T-helper 2 cell treated with Interferon-gamma antibody and Interleukin-4, amounts not matched to agents 5 μg/mL and 100 μg/mL, for 36 hours (primary cell): Measurements from ENCODE around the gene C1QL1.

Experiments
- DNase-seq: peaks from one replicate; pipeline ENCODE4 v3.0.0; 2021; ENCODE audit warnings: low spot score
- H3K27ac Mint-ChIP-seq: one replicate; pipeline ENCODE4 v1.8.0; 2021; ENCODE audit warnings: mild to moderate bottlenecking, mixed read lengths
- H3K27me3 Mint-ChIP-seq: one replicate; pipeline ENCODE4 v1.8.0; 2021; ENCODE audit warnings: low read depth, mixed read lengths
- H3K36me3 Mint-ChIP-seq: one replicate; pipeline ENCODE4 v1.8.0; 2021; ENCODE audit warnings: low read depth, mixed read lengths
- H3K4me1 Mint-ChIP-seq: one replicate; pipeline ENCODE4 v1.8.0; 2021; ENCODE audit warnings: low read depth, mixed read lengths
- H3K4me3 Mint-ChIP-seq: one replicate; pipeline ENCODE4 v1.8.0; 2022; ENCODE audit warnings: mild to moderate bottlenecking, moderate library complexity, mixed read lengths
- H3K9me3 Mint-ChIP-seq: one replicate; pipeline ENCODE4 v1.8.0; 2021; ENCODE audit warnings: mixed read lengths

The C1QL1 gene

DNA sequence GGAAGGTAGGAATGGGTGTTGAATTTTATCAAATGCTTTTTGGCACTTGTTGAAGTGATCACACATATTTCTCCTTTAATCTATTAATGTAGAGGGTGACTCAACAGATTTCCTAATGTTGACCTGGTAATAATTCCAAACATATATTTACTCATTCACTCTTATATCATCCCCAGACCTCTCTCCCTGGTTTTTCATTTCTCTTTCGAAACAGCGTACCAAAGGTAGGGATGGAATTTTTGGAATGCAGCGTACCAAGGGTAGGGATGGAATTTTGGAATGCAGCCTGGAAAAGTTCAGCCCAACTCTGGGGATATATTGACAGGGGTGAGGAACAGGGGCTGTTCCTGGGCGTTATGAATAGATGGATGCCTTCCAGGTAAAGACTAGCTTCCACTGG is 27.8 kb downstream of the C1QL1 start:
- no peaks in the 10 kb centered on the region for H3K9me3 Mint-ChIP-seq
- H3K27me3 Mint-ChIP-seq, result no peaks in the 10 kb centered on the region
- H3K4me3 Mint-ChIP-seq, result no peak overlapping the region
- H3K27ac Mint-ChIP-seq, result no peak overlapping the region
- H3K4me1 Mint-ChIP-seq, result peaks cover 33% of the 10 kb centered on the region
- DNase-seq, result no peak
- peaks cover 42% of the 10 kb centered on the region for H3K36me3 Mint-ChIP-seq

DNA sequence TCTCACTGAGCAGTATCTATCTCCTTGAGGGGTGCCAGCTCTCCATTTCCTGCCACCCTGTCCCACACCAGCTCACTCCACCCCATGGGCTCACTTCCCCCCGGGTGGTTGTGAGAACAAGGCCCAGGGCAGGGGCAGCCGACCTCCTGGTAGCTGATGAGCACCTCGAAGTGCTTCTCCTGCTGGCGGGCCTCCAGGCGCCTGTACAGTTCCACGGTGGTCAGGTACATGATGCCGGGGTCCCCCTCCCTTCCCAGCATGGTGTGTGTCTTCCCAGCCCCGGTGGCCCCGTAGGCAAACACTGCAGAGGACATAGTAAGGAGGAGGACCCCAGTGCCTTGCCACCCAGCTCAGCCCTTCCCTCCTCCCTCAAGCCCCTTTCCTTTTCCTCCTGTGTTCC is 33.0 kb downstream of the C1QL1 start:
- DNase-seq, result no peak
- H3K27ac Mint-ChIP-seq, result peak overlapping the region; percentile 31
- no peak overlapping the region for H3K4me3 Mint-ChIP-seq
- H3K27me3 Mint-ChIP-seq, result no peaks in the 10 kb centered on the region
- no peaks in the 10 kb centered on the region for H3K9me3 Mint-ChIP-seq
- H3K4me1 Mint-ChIP-seq, result peaks cover 13% of the 10 kb centered on the region
- peaks cover 61% of the 10 kb centered on the region for H3K36me3 Mint-ChIP-seq

DNA sequence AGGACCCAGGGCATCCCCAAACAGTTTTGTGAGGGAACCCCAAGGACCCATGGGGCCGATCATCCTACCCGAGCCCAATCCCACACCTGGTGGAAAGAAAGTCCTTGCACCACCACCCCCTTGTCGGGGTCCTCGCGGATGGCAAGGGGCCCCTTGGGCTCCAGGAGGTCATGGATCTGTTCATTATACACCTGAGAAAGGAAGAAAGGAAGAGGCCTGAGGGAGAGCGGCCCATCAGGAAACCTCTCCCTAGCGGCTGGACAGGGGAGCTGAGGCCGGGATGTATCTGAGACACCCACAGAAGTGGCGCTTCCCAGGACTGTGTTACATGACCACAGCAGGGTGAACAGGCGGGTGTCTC is 33.4 kb downstream of the C1QL1 start:
- peaks cover 10% of the 10 kb centered on the region for H3K4me1 Mint-ChIP-seq
- H3K27ac Mint-ChIP-seq, result no peak overlapping the region
- no peaks in the 10 kb centered on the region for H3K9me3 Mint-ChIP-seq
- peaks cover 62% of the 10 kb centered on the region for H3K36me3 Mint-ChIP-seq
- no peak for DNase-seq
- H3K4me3 Mint-ChIP-seq, result no peak overlapping the region
- H3K27me3 Mint-ChIP-seq, result no peaks in the 10 kb centered on the region

DNA sequence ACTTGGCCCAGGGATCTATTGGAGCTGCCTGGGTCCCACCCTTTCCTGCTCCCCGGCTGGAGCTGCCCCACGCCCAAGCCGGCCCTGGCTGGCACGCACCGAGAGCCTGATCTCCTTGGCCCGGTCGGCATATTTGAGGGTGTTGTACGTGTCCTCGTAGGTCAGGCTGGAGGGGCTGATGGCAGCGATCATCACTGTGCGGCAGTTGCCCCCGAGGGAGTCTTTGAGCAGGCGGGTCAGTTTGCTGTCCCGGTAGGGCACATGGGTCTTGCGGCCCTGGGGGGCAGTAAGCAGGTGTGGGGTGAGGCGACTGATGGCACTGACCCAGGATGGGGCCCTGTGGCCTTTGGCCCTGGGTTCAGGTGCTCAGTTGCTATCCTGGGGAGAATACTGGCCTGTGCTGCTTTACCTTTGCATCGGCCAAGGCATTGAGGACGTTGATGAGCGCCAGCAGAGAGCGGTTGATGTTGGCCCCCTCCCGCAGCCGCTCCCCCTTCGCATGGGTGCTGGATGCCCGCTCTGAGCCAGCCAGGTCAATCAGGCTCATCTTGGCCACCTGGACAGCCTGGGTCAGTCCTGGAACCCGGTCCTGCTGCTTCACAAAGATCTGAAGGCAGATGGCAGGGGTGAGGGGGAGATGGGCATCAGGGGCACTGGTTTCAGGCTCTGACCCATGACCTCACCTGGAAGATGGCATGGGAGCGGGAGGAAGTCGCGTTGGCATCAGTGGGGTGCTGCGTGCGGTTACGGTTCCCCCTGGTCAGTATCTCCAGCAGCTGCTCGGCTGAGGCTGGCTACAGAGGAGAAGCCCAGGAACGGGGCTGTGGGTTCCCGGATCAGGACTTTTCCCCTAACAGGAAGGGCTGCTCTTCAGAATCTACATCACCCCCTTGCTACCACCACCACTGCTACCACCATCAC is 34.0 kb downstream of the C1QL1 start:
- DNase-seq, result no peak
- Mint-ChIP-seq H3K4me3 (no peak overlapping the region), H3K27me3 (no peaks in the 10 kb centered on the region), H3K36me3 (peaks cover 66% of the 10 kb centered on the region), H3K27ac (no peak overlapping the region), H3K9me3 (no peaks in the 10 kb centered on the region), H3K4me1 (peaks cover 8% of the 10 kb centered on the region)

DNA sequence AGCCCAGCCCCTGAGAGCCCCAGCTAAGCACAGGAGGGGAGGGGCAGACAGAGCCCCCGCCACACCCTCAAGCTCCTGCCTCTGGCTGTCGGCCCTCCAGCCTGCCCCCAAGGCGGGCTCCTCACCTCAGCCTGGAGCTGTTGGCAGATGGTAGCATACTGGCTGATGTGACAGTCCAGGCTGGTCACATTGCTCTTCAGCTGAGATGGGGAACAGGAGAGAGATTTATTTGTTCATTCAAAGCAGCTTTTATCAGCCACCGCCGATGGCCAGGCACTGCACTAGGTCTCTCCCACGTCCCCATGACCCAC is 35.4 kb downstream of the C1QL1 start:
- peaks cover 4% of the 10 kb centered on the region for H3K4me1 Mint-ChIP-seq
- H3K27ac Mint-ChIP-seq, result no peak overlapping the region
- H3K9me3 Mint-ChIP-seq, result no peaks in the 10 kb centered on the region
- no peak for DNase-seq
- peaks cover 66% of the 10 kb centered on the region for H3K36me3 Mint-ChIP-seq
- no peak overlapping the region for H3K4me3 Mint-ChIP-seq
- no peaks in the 10 kb centered on the region for H3K27me3 Mint-ChIP-seq

DNA sequence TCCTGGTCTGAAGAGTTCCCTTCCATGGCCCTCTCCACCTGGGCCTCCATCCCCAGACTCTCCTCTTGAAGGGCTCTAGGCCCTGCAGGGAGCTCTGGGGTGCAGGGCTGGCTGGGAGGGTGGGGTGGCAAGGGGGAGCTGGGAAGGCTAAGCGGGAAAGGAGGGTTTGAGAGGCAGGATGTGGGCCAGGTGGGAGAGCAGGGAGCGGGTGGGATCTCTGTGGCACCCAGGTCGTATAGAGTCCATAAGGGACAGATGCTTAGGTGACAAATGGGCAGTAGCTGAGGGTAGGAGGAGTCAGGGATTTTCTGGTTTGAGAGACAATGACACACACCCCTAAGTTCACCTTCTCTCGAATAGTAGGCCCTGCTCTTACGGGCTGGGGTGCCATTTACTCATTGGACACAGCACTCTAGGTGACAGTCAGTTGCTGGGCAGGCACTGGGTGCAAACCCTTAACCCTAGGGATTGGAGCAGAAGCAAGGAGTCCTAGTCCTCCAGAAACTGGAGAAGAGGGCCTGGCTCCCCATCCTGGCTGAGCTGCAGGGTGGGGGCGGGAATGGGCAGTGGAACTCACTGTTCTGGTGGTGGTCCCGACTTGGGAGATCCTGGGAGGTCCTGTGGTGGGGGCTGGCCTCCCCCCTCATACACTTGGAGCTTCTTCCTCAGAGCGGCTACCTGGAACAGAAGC is 35.9 kb downstream of the C1QL1 start:
- Mint-ChIP-seq H3K9me3 (no peaks in the 10 kb centered on the region), H3K4me3 (no peak overlapping the region), H3K27me3 (no peaks in the 10 kb centered on the region), H3K4me1 (peaks cover 4% of the 10 kb centered on the region), H3K27ac (no peak overlapping the region), H3K36me3 (peaks cover 69% of the 10 kb centered on the region)
- no peak for DNase-seq

DNA sequence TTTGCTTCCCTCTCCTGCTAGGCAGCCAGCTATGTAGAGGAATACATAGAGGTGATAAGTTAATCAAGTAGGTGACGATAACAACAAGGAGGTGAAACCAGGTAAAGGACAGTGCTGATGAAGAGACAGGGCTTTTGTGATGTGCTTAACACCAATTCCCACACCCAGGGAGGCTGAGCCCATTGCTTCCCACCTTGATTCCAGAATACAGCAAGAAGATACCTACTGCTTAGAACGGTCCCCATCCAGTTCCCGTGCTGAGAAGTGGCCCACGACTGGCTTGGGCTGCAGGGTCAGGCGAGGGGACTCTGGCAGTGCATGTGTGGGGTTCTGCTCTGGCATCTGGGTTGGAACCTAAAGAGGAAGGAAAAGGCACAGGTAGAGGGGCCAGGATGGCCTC is 36.7 kb downstream of the C1QL1 start:
- Mint-ChIP-seq H3K27ac (no peak overlapping the region), H3K36me3 (peaks cover 68% of the 10 kb centered on the region), H3K9me3 (no peaks in the 10 kb centered on the region), H3K4me1 (no peaks in the 10 kb centered on the region), H3K4me3 (no peak overlapping the region), H3K27me3 (no peaks in the 10 kb centered on the region)
- DNase-seq, result no peak

DNA sequence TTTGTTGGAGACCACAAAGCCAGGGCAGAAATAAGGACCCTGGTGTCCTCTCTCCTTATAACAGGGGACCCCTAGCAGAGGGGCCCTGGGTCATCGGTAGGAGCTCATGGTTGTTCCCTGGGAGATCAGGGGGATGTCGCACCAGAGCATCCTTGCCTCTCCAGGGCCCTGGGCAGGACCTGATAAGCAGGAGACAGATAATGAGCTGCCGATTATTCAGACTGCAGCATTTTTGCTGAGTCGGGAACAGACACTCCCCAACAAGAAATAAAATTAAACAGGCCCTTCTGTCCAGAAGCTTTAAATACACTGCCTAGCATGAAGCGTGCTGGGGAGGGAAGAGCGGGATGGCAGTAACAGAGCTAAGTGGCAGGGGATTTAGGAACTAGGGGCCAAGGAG is 37.4 kb downstream of the C1QL1 start:
- Mint-ChIP-seq H3K4me3 (no peak overlapping the region), H3K27me3 (no peaks in the 10 kb centered on the region), H3K4me1 (no peaks in the 10 kb centered on the region), H3K27ac (no peak overlapping the region), H3K36me3 (peaks cover 70% of the 10 kb centered on the region), H3K9me3 (no peaks in the 10 kb centered on the region)
- no peak for DNase-seq

DNA sequence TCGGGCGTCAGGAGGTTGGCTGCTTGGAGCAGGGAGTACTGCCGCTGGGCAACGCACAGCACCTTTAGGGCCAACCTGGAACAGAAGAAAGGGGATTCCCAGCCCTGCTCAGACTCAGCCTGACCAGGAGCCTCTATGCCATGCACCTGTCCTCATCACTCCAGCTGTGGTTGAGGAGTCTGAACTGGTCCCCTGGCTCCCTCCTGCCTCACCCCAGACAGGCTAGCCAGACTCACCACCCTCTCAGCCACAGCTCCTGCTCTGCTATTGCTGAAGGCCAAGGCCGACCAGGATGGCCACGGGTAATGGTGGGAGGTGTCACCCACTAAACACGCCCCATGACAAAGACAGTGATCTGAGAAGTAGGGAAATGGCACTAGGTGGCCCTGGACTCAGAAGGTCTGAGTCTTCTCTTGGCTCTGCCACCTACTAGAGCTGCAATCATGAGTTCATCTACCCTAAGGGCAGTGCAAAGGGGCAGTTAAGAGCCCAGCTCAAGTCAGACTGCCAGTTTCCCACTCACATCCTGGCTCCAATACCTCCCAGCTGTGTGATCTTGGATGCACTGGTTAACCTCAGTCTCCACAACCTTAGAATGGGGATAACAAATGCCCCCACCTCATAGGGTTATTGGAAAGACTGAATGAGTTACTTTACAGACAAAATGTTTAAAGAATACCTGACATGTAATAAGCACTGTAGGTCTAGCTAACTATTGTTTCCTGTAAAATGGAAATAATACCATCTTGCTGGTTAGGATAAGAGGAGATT is 39.0 kb downstream of the C1QL1 start:
- H3K27ac Mint-ChIP-seq, result no peak overlapping the region
- no peak overlapping the region for H3K4me3 Mint-ChIP-seq
- H3K27me3 Mint-ChIP-seq, result no peaks in the 10 kb centered on the region
- no peaks in the 10 kb centered on the region for H3K9me3 Mint-ChIP-seq
- H3K4me1 Mint-ChIP-seq, result no peaks in the 10 kb centered on the region
- H3K36me3 Mint-ChIP-seq, result peaks cover 66% of the 10 kb centered on the region
- no peak for DNase-seq

DNA sequence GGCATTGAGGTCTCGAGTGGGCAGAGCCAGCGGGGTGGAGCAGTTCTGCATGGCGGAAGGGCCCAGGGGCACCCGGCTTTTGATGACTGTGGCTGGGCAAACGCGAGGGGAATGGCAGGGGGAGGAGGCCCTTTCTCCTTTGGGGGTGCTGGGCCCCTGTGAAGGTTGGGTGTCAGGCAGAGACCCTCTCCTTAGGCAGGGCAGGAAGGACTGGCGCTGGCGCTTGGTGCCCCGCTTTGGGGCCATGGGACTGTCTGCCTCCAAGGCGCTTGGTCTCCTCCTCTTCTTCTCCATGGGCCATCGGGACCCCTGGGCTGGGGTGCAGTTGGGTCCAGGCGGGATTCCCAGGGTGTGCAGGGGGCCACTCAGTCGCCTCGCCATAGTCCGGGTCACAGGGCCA is 40.0 kb downstream of the C1QL1 start:
- Mint-ChIP-seq H3K36me3 (peaks cover 60% of the 10 kb centered on the region), H3K4me3 (no peak overlapping the region), H3K9me3 (no peaks in the 10 kb centered on the region), H3K27ac (no peak overlapping the region), H3K4me1 (no peaks in the 10 kb centered on the region), H3K27me3 (no peaks in the 10 kb centered on the region)
- DNase-seq, result no peak

DNA sequence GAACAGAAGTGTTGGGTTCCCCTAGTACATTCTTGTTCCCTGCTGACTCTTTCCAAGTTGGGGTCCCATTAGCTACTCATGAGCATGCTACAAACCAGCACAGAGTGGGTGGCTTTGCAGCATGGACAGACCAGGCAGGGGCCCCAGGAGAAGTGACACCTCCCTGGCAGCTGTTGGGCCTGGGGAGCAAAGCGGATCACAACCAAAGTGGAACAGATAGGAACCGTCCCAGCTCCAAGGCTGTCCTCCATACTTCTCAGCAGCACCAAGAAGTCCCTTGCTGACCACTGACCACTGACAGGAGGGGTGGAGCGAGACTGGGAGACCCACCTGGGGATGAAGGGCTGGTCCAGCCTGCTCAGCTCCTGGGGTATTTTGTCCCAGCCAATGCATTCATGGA is 40.4 kb downstream of the C1QL1 start:
- no peaks in the 10 kb centered on the region for H3K4me1 Mint-ChIP-seq

DNA sequence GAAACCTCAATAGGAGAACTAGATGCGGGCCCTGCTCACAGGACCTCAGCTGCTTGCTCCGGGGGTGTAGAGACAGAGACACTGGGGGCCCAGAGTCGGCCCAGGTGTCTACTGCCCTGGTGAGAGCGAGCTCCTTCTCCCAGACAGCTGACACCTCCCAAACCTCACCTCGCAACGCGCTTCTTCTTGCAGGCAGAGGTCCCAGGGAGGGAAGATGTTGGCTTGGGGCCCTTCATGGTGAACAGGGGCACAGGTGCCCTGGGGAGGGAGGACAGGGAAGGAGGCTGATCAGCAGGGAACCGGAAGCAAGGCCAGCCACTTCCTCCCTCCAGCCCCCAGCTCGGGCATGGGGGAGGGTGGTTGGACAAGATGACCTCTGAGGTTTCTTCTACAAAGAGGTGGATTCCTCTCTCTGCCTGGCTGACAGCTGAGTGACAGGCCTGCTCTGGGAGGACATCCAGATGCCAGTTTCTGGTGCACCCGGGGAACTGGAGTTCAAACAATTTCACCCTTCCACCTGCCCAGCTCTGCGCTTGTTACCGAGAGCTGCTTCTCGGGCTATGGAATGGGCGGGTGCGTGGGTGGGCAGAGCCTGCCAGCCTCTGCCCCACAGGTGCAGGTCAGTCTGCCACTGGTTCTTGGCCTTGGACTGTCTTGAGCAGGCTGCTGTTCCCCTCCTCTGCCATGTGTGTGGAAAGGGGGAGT is 41.1 kb downstream of the C1QL1 start:
- Mint-ChIP-seq H3K27ac (no peak overlapping the region), H3K27me3 (no peaks in the 10 kb centered on the region)
- DNase-seq, result no peak

More for the DNA sequence above, 40.4 kb downstream of the C1QL1 start:
- H3K27me3 Mint-ChIP-seq, result no peaks in the 10 kb centered on the region
- H3K9me3 Mint-ChIP-seq, result no peaks in the 10 kb centered on the region
- H3K4me3 Mint-ChIP-seq, result no peak overlapping the region
- DNase-seq, result no peak
- H3K36me3 Mint-ChIP-seq, result peaks cover 59% of the 10 kb centered on the region
- no peak overlapping the region for H3K27ac Mint-ChIP-seq

DNA sequence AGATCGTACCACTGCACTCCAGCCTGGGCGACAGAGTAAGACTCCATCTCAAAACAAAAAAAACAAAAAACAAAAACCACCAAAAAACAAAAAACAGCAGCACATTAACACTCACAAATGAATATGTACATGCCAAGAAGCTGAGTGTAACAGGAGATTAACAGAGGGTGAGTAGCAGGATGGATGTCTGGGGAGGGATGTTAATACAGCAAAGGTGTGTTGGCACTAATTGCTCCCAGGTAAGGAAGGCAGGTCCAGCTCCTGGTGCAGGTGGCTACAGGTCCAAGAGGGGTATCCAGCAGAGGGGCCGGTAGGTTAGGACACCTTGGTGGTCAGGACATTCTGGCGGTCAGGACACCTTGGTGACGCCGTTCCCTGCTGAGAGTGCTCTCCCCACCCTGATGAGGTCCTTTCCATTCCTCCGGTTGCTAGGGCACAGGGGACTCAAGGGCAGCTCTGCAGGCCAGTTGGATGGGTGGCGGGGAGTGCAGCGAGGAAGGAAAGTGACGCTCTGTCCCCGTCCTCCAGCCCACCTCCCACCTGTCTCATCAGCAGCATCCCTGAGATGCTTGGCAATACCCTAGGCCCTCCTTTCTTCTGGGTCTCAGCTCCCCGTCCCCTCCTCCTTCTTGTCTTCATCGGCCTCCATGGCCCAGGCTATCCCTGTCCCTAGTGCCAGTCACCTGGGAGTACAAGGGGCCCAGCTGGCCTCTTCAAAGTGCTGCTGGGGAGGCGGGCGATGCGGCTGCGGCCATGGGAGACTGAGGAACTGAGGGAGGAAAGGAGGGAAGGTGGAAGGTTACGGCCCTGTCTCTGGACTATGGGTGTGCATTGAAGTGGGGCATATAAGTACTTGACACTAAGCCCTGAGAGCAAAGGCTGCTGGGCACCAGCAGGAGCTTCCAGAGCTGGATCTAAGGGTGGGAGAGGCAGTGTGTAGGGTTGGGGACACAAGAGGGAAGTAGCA is 42.1 kb downstream of the C1QL1 start:
- no peak overlapping the region for H3K27ac Mint-ChIP-seq
- H3K4me3 Mint-ChIP-seq, result no peak overlapping the region
- H3K27me3 Mint-ChIP-seq, result peaks cover 5% of the 10 kb centered on the region
- H3K36me3 Mint-ChIP-seq, result peaks cover 44% of the 10 kb centered on the region
- no peaks in the 10 kb centered on the region for H3K4me1 Mint-ChIP-seq
- H3K9me3 Mint-ChIP-seq, result no peaks in the 10 kb centered on the region
- no peak for DNase-seq

More for the DNA sequence above, 41.1 kb downstream of the C1QL1 start:
- H3K4me3 Mint-ChIP-seq, result no peak overlapping the region
- H3K4me1 Mint-ChIP-seq, result no peaks in the 10 kb centered on the region
- H3K9me3 Mint-ChIP-seq, result no peaks in the 10 kb centered on the region
- peaks cover 54% of the 10 kb centered on the region for H3K36me3 Mint-ChIP-seq
